GM18502 (cell line): ENCODE data around the gene TUBB8.
"Not testable (repeated sequence)": the region's sequence is repeated elsewhere in the genome, so short reads cannot be mapped to it uniquely, and the experiment has no call there.

Experiments
- ATAC-seq: cut with Tn5 transposase; IDR thresholded peaks from one replicate; pipeline ENCODE4 v1.9.1; 2021; ENCODE audit warnings: mild to moderate bottlenecking; ENCODE audit not compliant: unreplicated experiment, poor library complexity

Gene TUBB8

DNA sequence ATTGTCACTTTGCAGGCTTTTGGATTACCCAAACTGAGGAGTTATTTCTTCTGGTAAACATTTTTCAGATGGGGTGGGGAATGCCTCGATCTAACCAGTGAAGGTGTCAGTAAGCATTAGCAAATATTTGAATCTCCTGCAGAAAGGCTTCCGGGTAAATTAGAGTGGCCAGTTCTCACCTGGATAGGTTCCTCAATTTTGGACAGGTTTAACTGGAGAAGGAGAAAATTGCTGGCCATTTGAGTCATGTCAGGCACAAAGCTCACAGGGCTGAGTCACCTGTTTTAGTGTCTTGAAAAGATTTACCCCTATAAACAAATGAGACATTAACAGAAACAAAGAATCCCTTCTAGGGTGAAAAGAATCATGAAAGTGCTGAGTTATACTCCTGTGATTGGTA, 830 bp upstream of the TUBB8 start:
- ATAC-seq, result not testable (repeated sequence)

DNA sequence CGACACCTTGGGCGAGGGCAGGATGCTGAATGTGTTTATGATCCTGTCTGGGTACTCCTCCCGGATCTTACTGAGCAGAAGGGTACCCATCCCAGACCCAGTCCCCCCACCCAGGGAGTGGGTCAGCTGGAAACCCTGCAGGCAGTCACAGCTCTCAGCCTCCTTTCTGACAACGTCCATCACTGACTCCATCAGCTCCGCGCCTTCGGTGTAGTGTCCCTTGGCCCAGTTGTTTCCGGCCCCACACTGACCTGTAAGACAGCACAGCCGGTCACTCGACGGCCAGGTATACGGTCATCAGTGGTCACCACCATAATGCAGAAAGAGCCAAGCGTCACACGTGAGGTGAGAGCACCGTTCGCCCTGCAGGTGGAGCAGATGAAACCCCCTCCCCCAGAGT, 1.2 kb downstream of the TUBB8 start:
- ATAC-seq, result not testable (repeated sequence)

DNA sequence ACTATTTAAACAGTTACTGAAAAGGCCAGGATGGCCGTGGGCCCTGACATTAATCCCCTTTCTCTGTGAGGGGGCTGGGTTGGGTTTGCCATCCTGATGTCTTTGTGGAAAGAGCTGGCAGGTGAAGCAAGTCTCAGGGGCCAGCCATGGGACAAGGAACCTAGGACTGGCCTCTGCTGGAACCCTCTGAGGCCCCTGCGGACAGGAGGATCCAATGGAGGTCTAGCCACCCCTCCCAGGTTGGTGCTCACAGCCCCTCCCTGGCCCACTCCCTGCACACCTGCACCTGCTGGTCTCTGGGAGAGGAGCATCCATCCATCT, 35.8 kb downstream of the TUBB8 start:
- ATAC-seq, result not testable (repeated sequence)

DNA sequence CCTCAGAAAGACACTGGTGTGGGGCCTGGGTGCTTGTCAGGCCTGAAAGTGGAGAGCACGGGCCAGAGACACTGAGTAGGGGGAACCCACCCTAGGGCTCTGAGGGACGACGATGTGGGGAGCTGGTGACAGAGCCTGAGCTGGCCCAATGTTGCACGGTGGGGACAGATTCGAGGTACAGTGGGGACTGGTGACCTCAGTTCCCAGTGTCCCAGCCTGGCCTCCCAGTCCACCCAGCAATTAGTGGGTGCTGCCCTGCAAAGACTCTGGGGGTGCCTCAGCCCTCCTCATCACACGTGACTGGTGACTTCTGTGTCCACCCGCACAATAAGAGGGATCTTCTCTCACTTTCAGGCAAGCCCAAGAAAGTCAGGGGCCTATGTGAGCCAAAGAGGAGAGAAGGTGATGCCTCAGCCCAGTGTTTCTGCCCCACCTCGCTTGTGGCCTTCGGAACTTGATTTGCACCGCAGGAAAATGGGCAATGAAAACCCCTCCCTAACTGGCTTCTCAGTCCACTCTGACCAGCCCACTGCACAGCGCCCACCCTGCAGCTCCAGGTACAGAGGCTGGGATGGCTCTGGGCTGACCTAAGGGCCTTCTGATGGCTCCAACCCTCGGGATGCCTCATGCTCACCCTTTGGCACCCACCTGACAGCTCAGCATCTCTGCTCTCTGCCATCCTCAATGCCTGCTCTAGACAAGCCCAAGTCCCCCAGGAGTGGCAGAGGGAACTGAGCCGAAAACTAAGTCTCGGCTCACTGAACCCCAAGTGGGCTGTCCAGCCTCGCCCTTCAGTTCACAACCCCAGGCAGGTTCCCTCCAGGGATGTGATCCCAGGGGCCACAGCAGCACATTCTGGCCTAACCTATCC, 36.4 kb downstream of the TUBB8 start:
- not testable (repeated sequence) for ATAC-seq

DNA sequence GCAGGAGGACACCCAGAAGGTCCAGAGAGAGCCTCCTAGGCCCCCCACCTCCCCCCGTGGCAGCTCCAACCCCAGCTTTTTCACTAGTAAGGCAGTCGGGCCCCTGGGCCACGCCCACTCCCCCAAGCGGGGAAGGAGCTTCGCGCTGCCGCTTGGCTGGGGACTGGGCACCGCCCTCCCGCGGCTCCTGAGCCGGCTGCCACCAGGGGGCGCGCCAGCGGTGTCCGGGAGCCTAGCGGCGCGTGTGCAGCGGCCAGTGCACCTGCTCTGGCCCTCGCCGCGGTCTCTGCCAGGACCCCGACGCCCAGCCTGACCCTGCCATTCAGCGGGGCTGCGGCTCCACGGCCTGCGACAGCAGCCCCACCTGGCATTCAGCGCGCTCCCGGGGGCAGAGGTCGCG, 37.8 kb downstream of the TUBB8 start:
- ATAC-seq, result not testable (repeated sequence)

DNA sequence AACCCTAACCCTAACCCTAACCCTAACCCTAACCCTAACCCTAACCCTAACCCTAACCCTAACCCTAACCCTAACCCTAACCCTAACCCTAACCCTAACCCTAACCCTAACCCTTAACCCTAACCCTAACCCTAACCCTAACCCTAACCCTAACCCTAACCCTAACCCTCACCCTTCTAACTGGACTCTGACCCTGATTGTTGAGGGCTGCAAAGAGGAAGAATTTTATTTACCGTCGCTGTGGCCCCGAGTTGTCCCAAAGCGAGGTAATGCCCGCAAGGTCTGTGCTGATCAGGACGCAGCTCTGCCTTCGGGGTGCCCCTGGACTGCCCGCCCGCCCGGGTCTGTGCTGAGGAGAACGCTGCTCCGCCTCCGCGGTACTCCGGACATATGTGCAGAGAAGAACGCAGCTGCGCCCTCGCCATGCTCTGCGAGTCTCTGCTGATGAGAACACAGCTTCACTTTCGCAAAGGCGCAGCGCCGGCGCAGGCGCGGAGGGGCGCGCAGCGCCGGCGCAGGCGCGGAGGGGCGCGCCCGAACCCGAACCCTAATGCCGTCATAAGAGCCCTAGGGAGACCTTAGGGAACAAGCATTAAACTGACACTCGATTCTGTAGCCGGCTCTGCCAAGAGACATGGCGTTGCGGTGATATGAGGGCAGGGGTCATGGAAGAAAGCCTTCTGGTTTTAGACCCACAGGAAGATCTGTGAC, 38.7 kb downstream of the TUBB8 start:
- ATAC-seq, result not testable (repeated sequence)
